GM23248 (cell line): ENCODE results near the gene NUP93.

ENCODE experiments used
- EZH2 ChIP-seq: fragments of 200-600 bp; sonication (generic); IDR thresholded peaks from 2 replicates; pipeline ENCODE4 v1.6.1; 2018; ENCODE audit warnings: antibody characterized with exemption, mild to moderate bottlenecking; ENCODE audit not compliant: insufficient read depth, poor library complexity, severe bottlenecking
- EZH2phosphoT487 ChIP-seq: fragments of 200-600 bp; sonication (generic); IDR thresholded peaks from 2 replicates; pipeline ENCODE4 v1.6.1; 2018; ENCODE audit warnings: antibody characterized with exemption, moderate library complexity, mild to moderate bottlenecking, low read depth; ENCODE audit not compliant: insufficient read depth

GRCh38 chr16:56888806-56889205, 158.9 kb downstream of the NUP93 start:
- TF ChIP-seq EZH2: no peak
- no peak for TF ChIP-seq EZH2phosphoT487
